ENCODE measurements around the gene MDK.

Gene MDK

DNA sequence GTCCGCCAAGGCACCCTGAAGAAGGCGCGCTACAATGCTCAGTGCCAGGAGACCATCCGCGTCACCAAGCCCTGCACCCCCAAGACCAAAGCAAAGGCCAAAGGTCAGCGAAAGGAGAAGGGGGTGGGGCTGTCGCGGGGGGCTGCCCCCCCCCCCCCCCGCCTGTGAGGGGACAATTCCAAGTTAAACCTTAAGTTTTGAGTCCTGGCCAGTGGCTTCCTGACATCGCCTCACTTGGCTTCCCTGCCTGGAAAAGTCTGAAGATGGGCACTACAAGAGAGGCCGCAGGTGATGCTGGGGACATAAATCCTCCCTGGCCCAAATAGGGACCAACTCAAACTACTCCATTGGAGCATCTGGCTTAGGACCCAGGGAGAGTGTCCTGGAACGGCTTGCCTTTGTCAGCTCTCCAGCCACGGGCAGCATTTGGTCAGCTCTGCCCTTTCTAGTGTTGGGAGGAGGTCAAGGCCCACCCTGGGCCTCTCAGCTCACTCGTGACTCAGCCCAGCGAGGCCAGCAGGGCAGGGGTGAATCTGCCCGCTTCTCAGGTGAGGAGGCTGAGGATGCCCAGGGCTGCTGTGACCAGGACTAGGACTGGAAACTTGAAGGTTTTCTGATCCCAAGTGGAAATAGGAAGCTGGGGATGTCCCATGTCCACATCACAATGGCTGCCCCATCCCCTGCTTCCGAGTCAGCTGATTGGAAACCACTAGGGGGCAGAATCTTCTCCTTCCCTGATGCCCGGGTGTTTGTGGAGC lies 1.4 kb downstream of the MDK start:
- H3K27ac Mint-ChIP-seq: no peak overlapping the region
- H3K9me3 Mint-ChIP-seq: no peaks in the 10 kb centered on the region
- peaks cover 21% of the 10 kb centered on the region for H3K4me1 Mint-ChIP-seq
- peaks cover 3% of the 10 kb centered on the region for H3K36me3 Mint-ChIP-seq
- ATAC-seq: no peak
- H3K27me3 Mint-ChIP-seq: peaks cover 62% of the 10 kb centered on the region
- H3K4me3 Mint-ChIP-seq: no peak overlapping the region

DNA sequence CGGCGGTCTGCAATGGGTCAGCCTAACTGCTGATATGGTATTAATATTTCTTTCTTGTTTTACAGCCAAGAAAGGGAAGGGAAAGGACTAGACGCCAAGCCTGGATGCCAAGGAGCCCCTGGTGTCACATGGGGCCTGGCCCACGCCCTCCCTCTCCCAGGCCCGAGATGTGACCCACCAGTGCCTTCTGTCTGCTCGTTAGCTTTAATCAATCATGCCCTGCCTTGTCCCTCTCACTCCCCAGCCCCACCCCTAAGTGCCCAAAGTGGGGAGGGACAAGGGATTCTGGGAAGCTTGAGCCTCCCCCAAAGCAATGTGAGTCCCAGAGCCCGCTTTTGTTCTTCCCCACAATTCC lies 1.9 kb downstream of the MDK start:
- peaks cover 26% of the 10 kb centered on the region for H3K4me1 Mint-ChIP-seq
- no peaks in the 10 kb centered on the region for H3K9me3 Mint-ChIP-seq
- no peak for ATAC-seq
- no peak overlapping the region for H3K4me3 Mint-ChIP-seq
- peaks cover 68% of the 10 kb centered on the region for H3K27me3 Mint-ChIP-seq
- no peak overlapping the region for H3K27ac Mint-ChIP-seq
- no peaks in the 10 kb centered on the region for H3K36me3 Mint-ChIP-seq

DNA sequence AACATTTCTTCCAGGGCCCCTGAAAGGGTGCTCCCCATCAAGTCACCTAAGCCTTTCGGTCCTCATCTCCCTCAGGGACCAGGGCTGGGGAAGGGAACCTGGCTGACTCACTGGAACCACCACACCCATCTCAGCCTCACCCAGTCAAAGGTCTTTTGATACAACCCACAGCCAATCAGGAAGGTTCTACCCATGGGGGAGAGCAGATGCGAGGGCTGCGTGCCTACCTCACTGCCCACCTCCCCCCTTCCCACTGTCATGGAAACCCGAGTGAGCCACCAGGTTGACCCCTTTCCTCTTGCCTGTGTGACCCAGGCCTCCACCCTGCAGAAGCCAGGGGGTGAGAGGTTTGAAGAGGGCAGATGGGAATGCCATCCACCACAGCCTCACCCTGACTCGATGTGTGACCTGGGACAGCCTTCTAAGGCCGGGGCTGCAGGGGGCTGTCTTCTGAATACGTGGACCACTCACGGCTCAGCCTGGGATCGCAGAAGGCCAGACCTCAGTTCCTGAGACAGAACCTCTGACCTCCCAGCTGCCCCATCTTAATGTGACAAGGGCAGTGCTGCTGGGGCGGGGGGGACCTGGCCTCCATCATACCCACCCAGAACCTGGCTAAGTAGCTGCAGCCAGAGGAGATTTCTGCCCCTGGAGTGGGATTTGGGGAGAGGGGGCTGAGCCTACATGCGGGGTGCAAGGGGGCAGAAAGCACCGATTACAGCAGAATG lies 2.7 kb downstream of the MDK start:
- Mint-ChIP-seq H3K27ac (no peak overlapping the region), H3K9me3 (no peaks in the 10 kb centered on the region), H3K27me3 (peaks cover 75% of the 10 kb centered on the region), H3K36me3 (no peaks in the 10 kb centered on the region), H3K4me1 (peaks cover 27% of the 10 kb centered on the region), H3K4me3 (no peak overlapping the region)
- ATAC-seq: no peak

DNA sequence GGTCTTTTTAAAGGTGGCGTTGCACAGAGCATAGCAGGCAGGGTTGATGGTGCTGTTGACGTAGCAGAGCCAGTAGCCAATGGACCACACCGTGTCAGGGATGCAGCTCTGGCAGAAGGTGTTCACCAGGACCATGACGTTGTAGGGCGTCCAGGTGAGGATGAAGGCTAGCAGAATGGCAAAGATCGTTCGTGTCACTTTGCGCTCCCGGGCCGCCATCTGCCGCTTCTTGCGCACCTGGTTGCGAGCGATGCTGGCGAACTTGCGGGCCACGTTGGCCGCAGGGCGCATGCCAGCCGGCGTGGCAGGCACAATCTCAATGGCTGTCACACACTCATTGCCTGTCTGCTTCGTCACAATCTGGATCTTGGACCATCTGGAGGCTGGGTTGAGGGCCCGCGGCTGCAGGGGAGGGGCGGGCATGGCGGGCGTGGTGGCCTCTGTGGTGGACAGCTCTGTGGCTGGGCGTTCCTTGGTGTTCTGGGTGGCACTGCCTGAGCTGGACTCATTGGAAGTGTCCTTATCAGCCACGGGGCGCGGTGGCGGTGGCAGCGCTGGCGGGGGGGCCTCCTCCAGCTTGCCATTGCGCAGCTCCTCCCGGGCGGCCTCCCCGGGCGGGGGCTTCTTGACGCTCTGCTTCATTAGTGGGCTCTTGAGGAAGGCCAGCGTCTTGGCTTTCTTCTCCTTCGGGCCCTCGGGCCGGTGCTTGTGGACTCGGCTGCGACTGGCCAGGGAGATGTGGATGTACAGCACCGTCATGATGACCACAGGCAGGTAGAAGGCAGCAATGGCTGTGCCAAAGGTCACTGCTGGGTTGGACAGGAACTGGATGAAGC lies 3.9 kb downstream of the MDK start:
- H3K27me3 Mint-ChIP-seq: peaks cover 88% of the 10 kb centered on the region
- no peak overlapping the region for H3K27ac Mint-ChIP-seq
- no peak for ATAC-seq
- H3K9me3 Mint-ChIP-seq: no peaks in the 10 kb centered on the region
- peaks cover 28% of the 10 kb centered on the region for H3K4me1 Mint-ChIP-seq
- no peaks in the 10 kb centered on the region for H3K36me3 Mint-ChIP-seq
- no peak overlapping the region for H3K4me3 Mint-ChIP-seq

DNA sequence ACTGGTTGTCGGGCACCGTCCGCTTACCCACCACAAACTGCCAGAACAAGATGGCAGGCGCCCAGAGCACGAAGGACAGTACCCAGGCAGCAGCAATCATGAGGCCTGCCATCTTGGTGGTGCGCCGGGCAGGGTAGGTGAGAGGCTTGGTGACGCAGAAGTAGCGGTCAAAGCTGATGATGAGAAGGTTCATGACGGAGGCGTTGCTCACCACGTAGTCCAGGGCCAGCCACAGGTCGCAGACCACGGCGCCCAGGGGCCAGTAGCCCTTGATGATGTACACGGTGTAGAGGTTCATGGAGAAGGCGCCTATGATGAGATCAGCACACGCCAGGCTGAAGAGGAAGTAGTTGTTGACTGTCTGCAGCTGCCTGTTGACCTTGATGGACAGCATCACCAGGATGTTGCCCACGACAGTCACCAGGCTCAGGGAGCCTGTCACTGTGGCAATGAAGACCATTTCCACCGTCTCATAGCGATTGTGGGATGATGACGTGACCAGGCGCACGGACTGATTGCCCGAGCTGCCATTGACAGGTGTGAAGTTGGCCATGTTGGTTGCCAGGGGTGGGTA lies 4.6 kb downstream of the MDK start:
- Mint-ChIP-seq H3K4me3 (no peak overlapping the region), H3K4me1 (peaks cover 31% of the 10 kb centered on the region), H3K27me3 (peaks cover 95% of the 10 kb centered on the region), H3K9me3 (no peaks in the 10 kb centered on the region), H3K27ac (no peak overlapping the region), H3K36me3 (no peaks in the 10 kb centered on the region)
- ATAC-seq: no peak

DNA sequence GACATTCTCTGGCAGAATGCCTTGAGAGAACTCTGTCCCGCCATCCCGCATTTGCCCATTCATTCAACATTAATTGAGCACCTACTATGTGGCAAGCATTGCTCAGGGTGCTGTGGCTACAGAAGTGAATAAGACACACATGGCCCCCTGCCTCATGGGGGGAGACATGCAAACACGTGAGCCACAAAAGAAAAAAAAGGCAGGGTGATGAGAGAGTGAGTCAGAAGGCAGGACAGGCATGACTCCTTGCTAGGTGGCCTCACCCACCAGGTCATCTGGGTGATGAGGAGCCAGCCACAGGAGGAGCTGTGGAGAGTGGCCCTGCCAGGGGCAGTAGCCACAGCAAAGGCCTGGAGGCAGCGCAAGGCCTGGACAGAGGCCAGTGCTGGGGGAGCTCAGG lies 5.2 kb downstream of the MDK start:
- Mint-ChIP-seq H3K9me3 (no peaks in the 10 kb centered on the region), H3K27ac (no peak overlapping the region), H3K36me3 (no peaks in the 10 kb centered on the region), H3K4me1 (peaks cover 31% of the 10 kb centered on the region), H3K27me3 (peaks cover 95% of the 10 kb centered on the region), H3K4me3 (no peak overlapping the region)
- ATAC-seq: no peak

DNA sequence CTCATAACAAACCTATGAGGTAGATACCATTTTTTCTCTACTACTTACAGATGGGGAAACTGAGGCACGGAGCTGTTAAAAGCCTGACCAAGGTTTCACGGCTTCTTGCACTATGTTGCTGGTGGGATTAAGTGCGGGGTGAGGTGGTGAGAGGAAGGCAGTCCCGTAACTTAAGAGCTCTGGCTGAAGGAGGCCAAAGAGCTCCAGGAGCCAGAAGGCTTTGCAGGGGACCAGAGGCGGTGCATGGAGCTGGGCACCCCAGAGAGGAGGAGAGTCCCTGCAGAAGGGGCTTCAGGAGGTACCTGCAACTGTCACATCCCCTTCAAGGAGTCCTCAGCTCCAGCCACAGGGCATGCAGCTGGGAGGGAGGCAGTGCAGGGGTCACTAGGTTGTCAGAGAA lies 6.0 kb downstream of the MDK start:
- Mint-ChIP-seq H3K4me3 (no peak overlapping the region), H3K27me3 (peaks cover 90% of the 10 kb centered on the region)

DNA sequence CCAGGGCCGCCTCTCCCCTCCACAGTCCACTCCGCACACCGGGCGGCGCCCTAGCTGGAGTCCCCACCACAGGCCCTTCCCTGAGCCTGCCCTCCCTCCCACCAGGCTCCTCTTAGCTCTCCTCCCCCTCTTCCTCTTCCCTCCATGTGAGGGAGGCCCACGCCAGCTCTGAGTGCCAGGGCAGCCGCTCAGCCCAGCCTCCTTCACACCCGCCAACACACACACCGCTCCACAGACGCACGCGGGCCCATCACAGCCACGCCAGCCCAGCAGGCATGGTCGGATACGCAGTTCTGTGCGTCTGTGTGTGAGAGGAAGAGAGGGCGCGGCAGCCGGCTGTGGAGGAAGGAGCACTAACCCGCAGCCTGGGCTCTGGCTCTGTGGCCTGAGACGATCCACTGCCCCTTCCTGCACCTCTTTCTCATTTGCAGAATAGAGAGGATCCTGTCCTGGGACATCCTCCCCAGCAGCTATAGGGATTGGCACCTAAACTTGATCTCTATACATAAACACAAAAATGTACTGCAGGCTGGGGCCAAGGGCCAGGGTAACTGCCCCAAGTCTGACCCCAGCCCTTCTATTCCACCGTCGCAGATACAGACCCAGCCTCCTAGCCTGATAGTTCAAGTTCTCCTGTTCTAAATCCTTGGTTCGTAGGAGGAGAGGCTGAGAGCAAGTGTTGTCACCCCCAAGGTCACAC lies 6.6 kb downstream of the MDK start:
- Mint-ChIP-seq H3K4me3 (no peak overlapping the region), H3K27ac (no peak overlapping the region), H3K9me3 (no peaks in the 10 kb centered on the region), H3K4me1 (peaks cover 31% of the 10 kb centered on the region), H3K36me3 (no peaks in the 10 kb centered on the region), H3K27me3 (peaks cover 90% of the 10 kb centered on the region)
- no peak for ATAC-seq

More for the DNA sequence above, 6.0 kb downstream of the MDK start:
- ATAC-seq: no peak
- peaks cover 25% of the 10 kb centered on the region for H3K4me1 Mint-ChIP-seq
- no peaks in the 10 kb centered on the region for H3K9me3 Mint-ChIP-seq
- no peak overlapping the region for H3K27ac Mint-ChIP-seq
- no peaks in the 10 kb centered on the region for H3K36me3 Mint-ChIP-seq

DNA sequence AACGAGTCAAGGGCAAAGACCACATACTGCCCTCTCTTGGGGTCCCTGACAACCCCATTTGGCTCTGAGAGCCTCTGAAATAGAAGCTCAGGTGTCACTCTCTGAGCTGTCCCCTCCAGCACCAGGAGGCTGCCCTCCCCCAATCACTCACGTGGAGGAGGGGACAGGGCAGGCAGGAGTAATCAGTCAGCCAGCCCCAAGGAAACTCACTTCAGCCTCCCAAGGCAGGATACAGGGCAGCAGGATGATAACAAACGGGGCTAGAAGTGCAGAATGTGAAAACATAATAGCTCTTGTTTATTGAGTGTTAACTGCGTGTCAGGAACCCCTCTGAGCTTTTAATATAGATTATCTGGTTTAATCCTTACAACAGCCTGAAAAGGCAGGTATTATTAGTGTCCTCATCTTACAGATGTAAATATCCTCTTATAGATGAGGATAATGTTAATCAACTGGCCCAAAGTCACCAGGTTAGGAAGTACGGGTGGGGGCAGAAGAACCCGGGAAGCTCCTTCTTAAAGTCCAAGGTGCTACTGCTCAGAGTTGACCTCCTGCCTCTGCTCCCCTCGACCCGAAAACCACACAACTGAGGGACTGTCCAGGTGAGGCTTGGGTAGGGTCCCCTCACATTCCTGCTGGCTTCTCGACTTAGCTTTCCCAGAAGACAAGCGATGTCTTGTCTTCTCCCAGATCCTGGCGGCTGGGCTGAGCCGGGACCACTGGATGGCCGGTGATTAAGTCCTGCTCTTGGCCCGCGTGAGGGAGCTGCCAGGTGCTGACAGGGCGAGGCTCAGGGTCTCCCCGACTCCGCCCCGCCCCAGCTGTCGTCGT lies 7.4 kb downstream of the MDK start:
- Mint-ChIP-seq H3K36me3 (no peaks in the 10 kb centered on the region), H3K27ac (no peak overlapping the region), H3K9me3 (no peaks in the 10 kb centered on the region), H3K27me3 (peaks cover 87% of the 10 kb centered on the region), H3K4me1 (peaks cover 36% of the 10 kb centered on the region), H3K4me3 (no peak overlapping the region)
- ATAC-seq: no peak

DNA sequence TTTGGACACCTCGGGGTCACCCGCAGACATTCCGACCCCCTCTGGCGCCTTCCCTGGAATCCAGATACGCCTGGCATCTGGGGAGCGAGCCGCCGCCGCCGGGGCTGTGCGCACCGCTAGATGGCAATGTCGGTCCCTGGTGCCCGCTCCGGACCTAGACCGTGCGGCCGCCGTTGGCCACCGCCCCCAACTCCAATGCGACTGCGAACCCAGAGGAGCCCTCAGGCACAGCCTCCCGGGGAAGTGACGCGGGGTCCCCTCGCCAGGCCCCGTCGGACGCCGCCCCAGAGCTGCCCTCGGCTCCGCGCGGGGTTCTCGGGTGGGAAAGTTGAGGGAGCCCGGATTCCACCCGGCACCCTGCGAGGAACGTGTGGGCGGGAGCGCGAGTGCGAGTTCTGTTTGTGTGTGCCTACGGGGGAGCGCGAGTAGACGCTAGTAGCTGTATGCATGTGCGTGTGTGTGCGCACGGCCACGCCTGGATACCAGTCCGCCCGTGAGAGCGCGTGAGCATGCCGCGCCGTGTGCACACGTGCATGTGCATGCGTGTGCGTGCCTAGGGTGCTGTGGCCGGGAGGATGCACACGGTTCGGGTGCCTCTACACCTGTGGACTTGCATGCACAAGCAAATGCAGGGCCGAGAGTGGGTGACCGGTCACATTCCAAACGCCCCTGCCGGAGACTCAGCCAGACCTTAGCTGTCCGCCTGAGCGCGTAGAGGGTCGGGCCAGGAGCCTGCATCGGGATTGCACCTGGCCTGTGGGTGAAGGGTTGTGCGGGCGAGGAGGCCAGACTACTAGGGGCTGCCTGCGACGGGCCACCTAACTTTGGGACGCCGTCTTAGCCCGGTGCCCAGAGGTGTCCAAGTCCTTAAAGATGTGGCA lies 8.2 kb downstream of the MDK start:
- peak overlapping the region; percentile 62 for H3K4me3 Mint-ChIP-seq
- no peaks in the 10 kb centered on the region for H3K36me3 Mint-ChIP-seq
- H3K9me3 Mint-ChIP-seq: no peaks in the 10 kb centered on the region
- no peak overlapping the region for H3K27ac Mint-ChIP-seq
- ATAC-seq: peak; percentile 68
- peaks cover 36% of the 10 kb centered on the region for H3K4me1 Mint-ChIP-seq
- H3K27me3 Mint-ChIP-seq: peaks cover 79% of the 10 kb centered on the region

DNA sequence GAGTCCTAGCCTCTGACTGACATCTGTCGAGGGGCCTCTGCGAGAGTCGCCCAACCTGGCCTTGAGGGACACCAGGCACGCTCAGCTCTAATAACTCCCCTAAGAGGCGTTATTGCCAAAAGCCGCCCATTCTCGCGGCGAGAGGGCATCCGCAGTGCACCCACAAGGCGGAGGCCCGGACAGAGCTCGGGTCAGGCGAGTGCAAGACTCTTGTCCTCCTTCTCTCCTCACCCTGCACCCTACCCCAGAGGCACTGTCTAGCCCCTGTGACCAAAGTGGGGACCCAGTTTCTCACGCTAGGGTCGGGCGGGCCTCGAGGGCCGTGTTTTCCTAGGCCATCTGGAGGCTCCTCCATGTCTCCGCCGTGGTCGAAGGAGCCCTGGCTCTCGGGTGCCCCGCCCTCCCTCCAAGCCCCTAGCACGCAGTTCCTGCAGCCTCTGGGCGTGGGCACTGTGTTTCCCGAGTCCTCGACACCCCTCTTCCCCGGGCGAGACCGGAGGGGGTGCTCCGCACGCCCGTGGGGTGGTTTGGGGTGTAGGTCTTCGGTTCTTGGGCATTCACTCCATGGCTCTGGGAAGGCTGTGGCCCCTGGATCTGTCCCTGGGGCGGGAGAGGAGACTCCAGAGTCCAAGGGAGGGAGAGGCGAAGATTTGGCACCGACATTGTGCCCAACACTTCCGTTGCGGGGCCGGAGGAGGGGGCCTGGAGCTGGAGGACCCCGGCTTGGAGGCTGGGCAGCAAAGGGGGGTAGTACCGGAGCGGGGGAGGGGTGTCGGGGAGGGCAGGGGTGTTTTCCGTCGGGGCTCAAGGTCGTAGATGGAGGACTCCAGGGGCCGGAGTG lies 9.1 kb downstream of the MDK start:
- Mint-ChIP-seq H3K36me3 (no peaks in the 10 kb centered on the region), H3K4me1 (peaks cover 36% of the 10 kb centered on the region), H3K27me3 (peaks cover 70% of the 10 kb centered on the region), H3K4me3 (peak overlapping the region; percentile 53), H3K27ac (no peak overlapping the region), H3K9me3 (no peaks in the 10 kb centered on the region)
- no peak for ATAC-seq

DNA sequence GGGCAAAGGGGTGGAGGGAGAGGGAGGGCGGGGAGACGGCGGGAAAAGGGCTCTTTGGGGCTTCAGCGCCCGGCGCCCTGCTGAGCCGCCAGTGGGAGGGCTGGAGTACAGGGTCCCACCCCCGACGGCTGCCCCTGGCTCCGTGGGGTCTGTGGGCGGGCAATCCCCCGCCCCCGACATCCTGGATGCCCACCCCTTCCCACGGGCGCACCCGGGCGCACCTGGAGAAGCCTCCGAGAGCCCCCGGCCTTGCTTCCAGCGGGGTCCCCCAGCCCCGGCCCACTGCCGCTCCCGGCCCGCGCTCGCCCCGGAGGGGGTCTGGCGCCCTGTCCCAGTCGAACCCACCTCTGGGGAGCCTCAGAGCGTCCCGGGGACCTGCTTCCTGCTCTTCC lies 9.7 kb downstream of the MDK start:
- Mint-ChIP-seq H3K9me3 (no peaks in the 10 kb centered on the region), H3K4me1 (peaks cover 36% of the 10 kb centered on the region), H3K27me3 (peaks cover 64% of the 10 kb centered on the region), H3K27ac (no peak overlapping the region), H3K4me3 (no peak overlapping the region), H3K36me3 (peaks cover 5% of the 10 kb centered on the region)
- ATAC-seq: no peak

Measured in stimulated activated memory B cell treated with anti-CD40 and anti-IgM and Interleukin-4, amounts not matched to agents 10 μg/mL and 1 μg/mL and 100 μg/mL, for 72 hours (primary cell).